Nephron (organoid): ENCODE data around the gene IRF4.
"Not testable (repeated sequence)": the region's sequence is repeated elsewhere in the genome, so short reads cannot be mapped to it uniquely, and the experiment has no call there.

Source experiments
- H3K27ac Mint-ChIP-seq, 3 experiments: 2 replicates each; pipeline ENCODE4 v1.8.0; 2020; ENCODE audit warnings: mixed read lengths in 3 of 3, mild to moderate bottlenecking in 2 of 3, moderate library complexity in 1 of 3
- H3K27me3 Mint-ChIP-seq: 2 replicates; pipeline ENCODE4 v1.8.0; 2021; ENCODE audit warnings: low read depth, mild to moderate bottlenecking, moderate library complexity, mixed read lengths
- H3K36me3 Mint-ChIP-seq: 2 replicates; pipeline ENCODE4 v1.8.0; 2020; ENCODE audit warnings: low read depth, mixed read lengths
- H3K4me1 Mint-ChIP-seq: 2 replicates; pipeline ENCODE4 v1.8.0; 2020; ENCODE audit warnings: mixed read lengths
- H3K4me3 Mint-ChIP-seq, 3 experiments: 2 replicates each; pipeline ENCODE4 v1.8.0; 2020; ENCODE audit warnings: mild to moderate bottlenecking in 3 of 3, mixed read lengths in 3 of 3, moderate library complexity in 2 of 3
- H3K9me3 Mint-ChIP-seq: 2 replicates; pipeline ENCODE4 v1.8.0; 2020; ENCODE audit warnings: mixed read lengths
- CTCF ChIP-seq, 3 experiments: fragments of 200-600 bp; sonication (generic); IDR thresholded peaks; one replicate each; pipeline ENCODE4 v1.5.0; 2021; ENCODE audit warnings: antibody characterized with exemption in 3 of 3; ENCODE audit not compliant: unreplicated experiment in 3 of 3

Gene IRF4

GRCh38 chr6:423055-423798, 31.7 kb downstream of the IRF4 start:
- no peak for TF ChIP-seq CTCF (IDR thresholded peaks at IDR 0.05; ENCODE audit: unreplicated experiment in 3 of 3)
- Mint-ChIP-seq H3K9me3 (peaks cover 7% of the 10 kb centered on the region), H3K4me3 (no peak overlapping the region), H3K4me1 (no peaks in the 10 kb centered on the region), H3K27ac (peak overlapping the region in 1 of 3 experiments; percentile 54), H3K36me3 (no peaks in the 10 kb centered on the region), H3K27me3 (peaks cover 4% of the 10 kb centered on the region)

GRCh38 chr6:423799-424345, 32.3 kb downstream of the IRF4 start:
- no peak for TF ChIP-seq CTCF (IDR thresholded peaks at IDR 0.05; ENCODE audit: unreplicated experiment in 3 of 3)
- no peaks in the 10 kb centered on the region for H3K36me3 Mint-ChIP-seq
- no peak overlapping the region for H3K27ac Mint-ChIP-seq
- H3K27me3 Mint-ChIP-seq = peaks cover 7% of the 10 kb centered on the region
- peaks cover 7% of the 10 kb centered on the region for H3K9me3 Mint-ChIP-seq
- H3K4me3 Mint-ChIP-seq = no peak overlapping the region
- H3K4me1 Mint-ChIP-seq = no peaks in the 10 kb centered on the region

GRCh38 chr6:424741-425417, 33.3 kb downstream of the IRF4 start:
- peaks cover 7% of the 10 kb centered on the region for H3K9me3 Mint-ChIP-seq
- H3K4me1 Mint-ChIP-seq = no peaks in the 10 kb centered on the region
- H3K27ac Mint-ChIP-seq = no peak overlapping the region
- H3K36me3 Mint-ChIP-seq = no peaks in the 10 kb centered on the region
- no peak overlapping the region for H3K4me3 Mint-ChIP-seq
- H3K27me3 Mint-ChIP-seq = peaks cover 15% of the 10 kb centered on the region
- no peak for TF ChIP-seq CTCF (IDR thresholded peaks at IDR 0.05; ENCODE audit: unreplicated experiment in 3 of 3)

- H3K36me3 Mint-ChIP-seq, H3K27ac Mint-ChIP-seq, H3K4me1 Mint-ChIP-seq, H3K9me3 Mint-ChIP-seq, H3K4me3 Mint-ChIP-seq: not testable (repeated sequence)
- peaks cover 15% of the 10 kb centered on the region for H3K27me3 Mint-ChIP-seq
Measured at GRCh38 chr6:425418-425788, 33.9 kb downstream of the IRF4 start.

GRCh38 chr6:426198-426738, 34.7 kb downstream of the IRF4 start:
- not testable (repeated sequence) for H3K4me3 Mint-ChIP-seq, H3K27ac Mint-ChIP-seq, H3K36me3 Mint-ChIP-seq, H3K9me3 Mint-ChIP-seq, H3K4me1 Mint-ChIP-seq
- H3K27me3 Mint-ChIP-seq = peaks cover 11% of the 10 kb centered on the region

- Mint-ChIP-seq H3K9me3 (peaks cover 7% of the 10 kb centered on the region), H3K36me3 (no peaks in the 10 kb centered on the region), H3K4me1 (no peaks in the 10 kb centered on the region), H3K27me3 (peaks cover 14% of the 10 kb centered on the region), H3K27ac (no peak overlapping the region), H3K4me3 (no peak overlapping the region)
- no peak for TF ChIP-seq CTCF (IDR thresholded peaks at IDR 0.05; ENCODE audit: unreplicated experiment in 3 of 3)
Measured at GRCh38 chr6:428047-428603, 36.6 kb downstream of the IRF4 start.
